NCI-H510A (cell line): ENCODE measurements around the gene SGPL1.

Source experiments
- DNase-seq: peaks from one replicate; lab custom pipeline; 2025; lab: John Stamatoyannopoulos, UW

The SGPL1 gene

DNA sequence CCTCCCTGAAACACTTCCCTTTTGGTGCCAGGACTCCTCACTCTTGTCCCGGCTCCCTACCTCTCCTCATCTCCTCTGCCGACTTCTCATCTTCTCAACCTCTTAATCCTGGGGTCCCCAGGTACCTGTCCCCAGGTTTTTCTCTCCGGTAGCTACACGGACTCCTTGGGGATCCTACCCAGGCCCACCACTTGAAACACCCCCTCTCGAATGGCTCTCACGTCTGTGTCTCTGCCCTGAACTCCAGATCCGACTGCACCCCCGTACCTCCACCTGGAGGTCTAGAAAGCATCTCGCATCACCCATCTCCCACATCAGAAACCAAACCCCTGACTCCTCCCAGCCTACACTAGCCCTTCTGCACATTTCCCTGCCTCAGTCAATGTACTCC, 35.4 kb upstream of the SGPL1 start:
- DNase-seq = no peak

DNA sequence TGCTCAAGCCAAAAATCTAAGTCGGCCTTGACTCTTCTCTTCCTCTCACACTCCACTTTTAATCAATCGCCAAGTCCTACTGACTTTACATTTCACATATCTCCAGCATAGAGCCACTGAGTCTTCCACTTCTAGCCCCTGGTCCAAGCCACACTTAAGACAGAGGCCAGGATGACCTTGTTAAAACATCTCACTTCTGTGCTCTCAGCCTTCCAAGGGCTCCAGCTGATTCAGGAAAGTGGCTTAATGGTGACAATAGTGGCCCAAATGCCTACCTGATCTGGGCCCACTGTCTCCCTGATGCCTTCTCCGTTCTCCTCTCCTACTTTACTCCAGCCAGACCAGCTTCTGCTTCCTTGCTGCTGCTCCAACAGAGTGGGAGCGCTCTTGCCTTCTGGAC, 35.0 kb upstream of the SGPL1 start:
- no peak for DNase-seq

DNA sequence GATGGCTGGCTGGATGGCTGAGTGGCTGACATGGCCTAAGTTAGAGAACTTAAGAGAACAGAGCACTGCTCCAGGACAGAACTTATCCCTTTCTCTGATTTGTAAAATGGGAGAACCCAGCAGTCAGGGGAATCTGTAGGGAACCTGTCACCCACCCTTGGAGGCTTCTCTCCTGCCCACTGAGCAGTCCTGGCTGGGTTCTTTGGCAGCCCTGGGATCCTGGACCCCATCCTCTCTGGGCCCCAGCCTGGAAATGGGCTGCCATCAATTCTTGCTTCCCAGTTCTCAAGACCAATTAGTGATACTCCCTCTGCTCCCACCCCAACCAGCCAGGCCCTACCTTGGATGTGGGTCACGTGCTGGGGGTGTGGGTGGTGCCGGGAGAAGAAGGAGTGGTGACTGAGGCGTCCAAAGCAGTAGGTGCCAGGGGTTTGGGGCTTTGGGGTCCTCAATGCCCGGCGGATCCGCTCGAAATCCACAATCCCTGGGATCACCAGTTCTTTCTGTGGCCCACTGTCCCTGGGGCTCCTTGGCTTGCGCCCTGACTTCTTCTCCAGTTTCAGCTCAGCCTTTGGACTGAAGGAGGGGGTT, 34.2 kb upstream of the SGPL1 start:
- no peak for DNase-seq

- no peak for DNase-seq
Measured at GRCh38 chr10:70782086-70782745, 33.5 kb upstream of the SGPL1 start.

DNA sequence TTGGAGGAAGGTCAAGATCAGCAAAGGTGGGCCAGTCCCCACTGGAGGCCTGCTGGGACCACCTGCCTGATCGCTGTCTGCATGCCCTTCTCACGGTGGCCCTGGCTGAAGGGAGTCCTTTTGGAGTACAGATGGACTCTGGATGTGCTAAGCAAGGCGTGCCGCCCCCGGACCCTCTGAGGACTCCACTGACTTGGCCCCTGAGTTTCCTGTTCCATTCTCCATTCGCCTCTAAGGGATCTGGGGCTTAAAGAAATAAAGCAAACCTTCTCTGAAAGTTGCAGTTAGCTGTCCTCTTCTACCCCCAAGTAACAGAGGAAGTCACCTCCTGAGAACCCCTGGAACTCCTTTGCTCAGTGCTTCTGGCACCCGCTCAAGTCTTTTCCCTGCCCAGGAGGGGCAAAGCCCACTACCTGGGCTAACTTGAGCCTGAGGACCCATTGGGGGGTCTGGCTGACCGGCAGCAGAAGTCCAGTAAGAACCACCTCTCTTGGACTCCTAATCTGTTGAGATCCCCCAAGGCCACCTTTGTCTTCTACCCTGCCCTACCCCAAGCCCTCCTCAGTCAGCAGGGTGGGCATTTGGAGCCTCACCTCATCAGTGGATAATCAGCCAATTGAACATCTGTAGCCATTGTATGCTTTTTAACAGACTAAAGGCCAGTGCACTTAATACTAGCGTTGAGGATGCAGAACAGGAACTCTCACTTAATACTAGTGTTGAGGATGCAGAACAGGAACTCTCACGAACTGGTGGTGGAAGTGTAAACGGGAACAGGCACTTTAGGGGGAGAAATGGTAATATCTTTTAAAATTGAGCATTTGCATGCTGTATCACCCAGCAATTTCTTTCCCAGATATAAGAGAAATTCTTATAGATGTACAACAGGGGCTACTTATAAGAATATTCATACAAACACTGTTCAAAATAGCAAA, 32.7 kb upstream of the SGPL1 start:
- no peak for DNase-seq

- DNase-seq = no peak
Measured at GRCh38 chr10:70784016-70784415, 31.7 kb upstream of the SGPL1 start.

GRCh38 chr10:70784471-70784870, 31.3 kb upstream of the SGPL1 start:
- no peak for DNase-seq

DNA sequence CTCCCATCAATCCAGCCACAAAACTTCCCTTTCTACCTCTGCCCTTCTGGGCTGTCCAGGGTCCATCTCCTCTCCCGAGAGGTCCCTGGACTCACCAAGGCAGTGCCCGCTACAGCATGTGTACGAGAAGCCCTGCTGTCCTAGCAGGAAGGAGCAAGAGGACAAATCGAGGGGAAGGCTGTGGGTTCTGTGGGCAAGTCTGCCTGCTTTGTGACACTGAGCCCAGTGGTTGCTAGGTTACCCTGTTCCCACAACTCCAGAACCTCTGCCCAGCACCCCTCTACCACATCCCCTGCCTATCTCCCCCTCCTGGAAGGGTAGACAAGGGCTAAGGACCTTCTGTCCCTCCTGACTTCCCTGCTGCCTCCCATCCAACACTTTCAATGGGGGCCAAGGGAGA, 30.6 kb upstream of the SGPL1 start, which contains the start of gene TBATA:
TSS of gene TBATA (minus strand) at position 188 of the 400 bp plus-strand sequence. CDS start 1,998 bp downstream, outside the sequence.
- no peak for DNase-seq

GRCh38 chr10:70786799-70787415, 28.8 kb upstream of the SGPL1 start:
- DNase-seq = no peak

GRCh38 chr10:70791386-70792039, 24.2 kb upstream of the SGPL1 start:
- DNase-seq = no peak

- no peak for DNase-seq
Measured at GRCh38 chr10:70795613-70796012, 20.1 kb upstream of the SGPL1 start.

- no peak for DNase-seq
Measured at GRCh38 chr10:70797840-70798239, 17.9 kb upstream of the SGPL1 start.

- DNase-seq = no peak
Measured at GRCh38 chr10:70799124-70799523, 16.6 kb upstream of the SGPL1 start.

- DNase-seq = no peak
Measured at GRCh38 chr10:70801854-70802253, 13.9 kb upstream of the SGPL1 start.

GRCh38 chr10:70803775-70804420, 11.8 kb upstream of the SGPL1 start:
- DNase-seq = peak; percentile 35

GRCh38 chr10:70804421-70804808, 11.3 kb upstream of the SGPL1 start:
- DNase-seq = no peak

DNA sequence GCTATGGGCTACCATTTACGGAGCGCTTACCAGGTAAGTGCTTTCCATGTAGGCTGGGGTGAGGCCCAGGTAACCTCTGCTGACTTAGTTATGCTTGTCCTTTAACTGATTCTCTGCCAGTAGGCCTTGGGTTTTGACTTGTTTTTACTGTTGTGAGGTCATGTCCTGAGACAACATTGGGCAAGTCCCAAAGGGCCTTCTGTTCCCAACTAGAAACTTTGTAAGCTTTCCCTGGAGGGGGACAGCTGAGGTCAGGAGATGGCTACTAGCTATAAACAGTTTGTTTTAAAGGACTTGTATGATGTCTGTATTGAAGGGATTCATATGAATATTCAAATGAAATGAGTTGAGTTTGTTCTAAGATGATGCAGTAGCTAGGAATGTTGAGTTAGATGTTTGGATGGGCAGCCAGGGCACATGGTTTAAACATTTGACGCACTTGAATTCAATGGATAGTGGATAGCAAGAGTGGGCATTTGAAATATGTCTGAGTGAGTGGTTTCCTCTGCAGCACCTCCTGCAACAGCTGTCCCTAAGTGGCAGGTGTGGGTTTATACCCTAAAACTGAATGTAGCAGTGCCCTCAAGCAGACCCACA, 10.0 kb upstream of the SGPL1 start:
- DNase-seq = no peak

DNA sequence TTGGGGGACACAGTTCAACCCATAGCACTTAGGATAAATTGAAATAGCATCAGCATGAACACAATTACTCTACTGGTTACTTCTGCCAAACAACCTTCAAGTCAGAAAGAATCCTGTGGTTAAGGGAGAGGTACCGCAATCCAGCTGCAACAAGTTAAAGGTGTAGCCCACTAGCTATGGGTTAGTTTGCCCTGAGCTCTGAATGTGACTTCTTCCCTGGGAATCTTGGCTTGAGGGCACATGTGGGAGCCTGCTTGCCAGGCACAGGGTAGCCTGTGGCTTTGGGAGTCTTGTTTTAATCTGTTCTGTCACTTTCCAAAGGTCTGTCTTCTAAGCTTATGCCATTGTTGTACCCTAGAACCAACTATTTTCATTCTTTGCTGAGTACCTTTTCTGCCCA, 8.9 kb upstream of the SGPL1 start:
- DNase-seq = no peak

DNA sequence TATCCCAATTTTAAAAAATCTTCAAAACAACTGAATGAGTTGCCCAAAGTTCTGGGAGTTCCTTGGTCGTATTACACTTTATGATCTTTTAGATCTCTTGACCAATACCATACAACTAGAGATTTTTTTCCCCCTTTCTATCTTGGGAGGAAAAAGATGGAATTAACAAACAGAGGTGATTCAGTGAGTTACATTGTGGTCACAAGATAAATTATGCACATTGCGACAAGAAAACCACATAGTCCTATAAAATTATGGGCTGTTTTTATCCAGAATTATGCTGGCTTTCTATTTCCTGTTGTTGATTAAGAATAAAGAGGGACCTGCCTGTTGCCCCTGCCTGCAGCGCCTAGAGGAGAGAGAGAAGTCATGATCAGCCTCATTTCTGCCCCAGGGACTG, 8.2 kb upstream of the SGPL1 start:
- no peak for DNase-seq

DNA sequence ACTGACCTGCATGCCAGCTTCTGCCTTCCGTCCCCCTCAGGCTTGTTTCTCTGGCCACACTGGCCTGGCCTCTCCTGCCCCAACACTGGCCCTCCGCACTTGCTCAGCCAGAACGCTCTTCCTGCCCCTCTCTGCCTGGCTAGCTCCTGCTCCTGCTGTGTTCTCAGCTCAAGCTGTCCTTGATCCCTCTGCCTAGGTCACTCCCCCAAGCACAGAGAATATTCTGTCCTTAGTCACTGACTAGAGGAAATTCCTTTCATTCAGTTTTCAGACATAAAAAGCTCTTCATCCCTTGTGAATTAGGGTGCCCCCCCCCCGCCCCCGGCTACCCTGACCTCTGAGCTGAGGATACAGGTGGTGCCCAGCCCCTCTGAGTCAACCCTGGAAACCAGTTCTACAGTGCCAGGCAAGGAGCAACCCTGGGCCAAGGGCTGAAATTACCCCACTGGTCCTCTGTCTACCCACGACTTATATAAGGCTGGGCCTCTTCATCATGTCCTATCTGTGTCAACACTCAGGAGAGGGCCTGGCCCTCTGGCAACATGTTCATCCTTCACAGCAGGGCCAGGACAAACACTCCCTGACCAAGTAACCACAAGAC, 6.6 kb upstream of the SGPL1 start:
- no peak for DNase-seq

- DNase-seq = no peak
Measured at GRCh38 chr10:70809726-70810125, 6.0 kb upstream of the SGPL1 start.
